ENCODE measurements around the gene NPIPA8.
"Not testable (repeated sequence)": the region's sequence is repeated elsewhere in the genome, so short reads cannot be mapped to it uniquely, and the experiment has no call there.

Gene NPIPA8

DNA sequence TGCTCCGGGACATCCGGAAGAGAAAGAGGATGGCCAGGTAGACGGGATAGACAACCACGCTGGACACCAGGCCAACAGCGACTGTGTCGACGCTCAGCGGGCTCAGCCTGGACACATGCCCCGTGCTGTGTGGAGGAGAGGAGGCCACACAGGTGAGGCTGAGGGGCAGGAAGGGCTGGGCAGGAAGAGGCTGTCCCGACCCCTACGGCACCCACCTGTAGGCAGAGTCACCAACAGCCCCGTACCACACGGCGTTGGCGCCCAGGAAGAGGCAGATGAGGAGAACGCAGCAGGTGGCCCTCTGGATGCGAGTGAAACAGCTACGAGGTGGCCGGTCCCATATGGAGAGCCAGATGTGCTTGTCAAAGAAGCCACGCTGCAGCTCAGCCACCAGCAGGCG lies at the start of gene NPIPA8:
TSS of gene NPIPA8 (minus strand) at position 101 of the 400 bp plus-strand sequence. CDS start 4,074 bp downstream, outside the sequence.
- not testable (repeated sequence) for DNase-seq (ENCODE audit: low spot score)

DNA sequence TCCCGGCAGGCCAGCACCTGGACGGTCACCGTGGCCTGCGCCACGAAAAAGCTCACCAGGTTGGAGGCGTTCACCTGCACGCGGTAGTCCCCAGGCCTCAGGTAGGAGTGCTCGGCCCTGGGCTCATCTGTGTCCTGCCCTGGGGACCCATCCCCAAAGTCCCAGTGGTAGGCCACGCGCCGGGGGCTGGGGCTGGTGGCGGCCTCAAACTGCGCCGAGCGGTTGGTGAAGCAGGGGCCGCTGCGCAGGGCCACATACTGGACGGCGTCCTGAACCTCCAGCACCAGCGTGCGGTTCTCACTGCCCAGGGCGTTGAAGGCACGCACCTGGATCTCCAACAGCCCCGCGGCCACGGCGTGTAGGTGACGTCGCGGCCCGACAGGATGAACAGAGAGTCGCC lies 48.7 kb upstream of the NPIPA8 start:
- not testable (repeated sequence) for DNase-seq (ENCODE audit: low spot score)

DNA sequence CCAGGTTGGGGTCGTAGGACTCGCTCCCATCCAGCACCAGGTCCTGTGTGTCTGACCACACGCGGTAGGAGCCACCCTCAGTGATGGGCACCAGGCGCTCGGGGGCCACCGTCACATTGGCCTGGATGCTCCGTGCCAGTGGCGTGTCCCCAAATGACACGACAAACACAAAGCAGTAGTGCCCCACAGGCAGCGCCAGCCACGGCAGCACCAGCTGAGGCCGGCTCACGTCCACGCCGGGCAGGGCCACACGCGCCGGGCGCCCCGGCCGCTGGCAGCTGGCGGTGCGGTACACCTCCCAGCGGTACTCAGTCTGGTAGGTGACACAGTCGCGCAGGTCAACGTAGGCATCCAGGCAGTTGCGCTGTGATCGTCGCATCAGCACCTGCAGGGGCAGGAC lies 48.3 kb upstream of the NPIPA8 start:
- not testable (repeated sequence) for DNase-seq (ENCODE audit: low spot score)

DNA sequence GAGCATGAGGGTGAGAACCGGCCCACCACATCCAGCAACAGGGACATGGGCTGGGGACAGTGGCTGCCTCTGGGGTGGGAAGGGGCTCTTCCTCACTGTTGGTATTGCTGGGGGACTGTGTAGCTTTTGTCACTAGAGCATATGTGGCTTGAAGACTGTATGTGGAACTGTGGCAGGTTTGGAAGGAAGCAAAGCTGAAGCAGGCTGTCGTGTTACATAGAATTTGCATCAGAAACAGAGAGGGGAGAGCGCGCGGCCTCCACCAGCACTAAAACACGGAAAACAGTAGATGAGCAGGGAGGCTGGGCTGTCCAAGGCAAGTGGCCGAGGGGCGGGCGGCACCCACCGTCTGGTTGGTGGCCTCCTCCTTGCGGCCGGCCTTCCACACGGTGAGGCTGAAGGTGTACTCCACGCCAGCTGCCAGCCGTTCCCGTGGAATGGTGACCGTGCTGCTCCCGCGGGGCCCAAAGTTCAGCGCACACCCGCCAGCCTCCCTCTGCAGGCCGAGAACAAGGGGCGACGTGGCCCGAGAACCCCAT lies 47.6 kb upstream of the NPIPA8 start:
- DNase-seq (ENCODE audit: low spot score): not testable (repeated sequence)

DNA sequence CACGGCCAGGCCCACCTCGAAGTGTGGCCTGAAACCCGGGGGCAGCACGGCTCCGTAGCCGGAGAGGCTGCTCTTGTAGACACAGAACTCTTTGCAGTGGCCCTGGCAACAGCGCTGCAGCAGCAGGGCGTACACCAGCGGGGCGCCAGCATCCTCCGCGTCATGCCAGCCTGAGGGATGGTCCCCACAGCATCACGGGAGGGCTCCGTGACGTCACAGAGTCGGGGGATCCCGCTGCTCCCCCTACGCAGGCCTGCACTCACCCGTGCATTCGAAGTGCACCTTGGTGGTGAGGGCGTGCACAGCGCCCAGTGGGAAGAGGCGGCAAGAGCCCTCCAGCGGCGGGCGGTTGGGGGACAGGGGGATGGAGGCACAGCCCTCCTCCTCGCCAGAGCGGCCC lies 46.2 kb upstream of the NPIPA8 start:
- not testable (repeated sequence) for DNase-seq (ENCODE audit: low spot score)

DNA sequence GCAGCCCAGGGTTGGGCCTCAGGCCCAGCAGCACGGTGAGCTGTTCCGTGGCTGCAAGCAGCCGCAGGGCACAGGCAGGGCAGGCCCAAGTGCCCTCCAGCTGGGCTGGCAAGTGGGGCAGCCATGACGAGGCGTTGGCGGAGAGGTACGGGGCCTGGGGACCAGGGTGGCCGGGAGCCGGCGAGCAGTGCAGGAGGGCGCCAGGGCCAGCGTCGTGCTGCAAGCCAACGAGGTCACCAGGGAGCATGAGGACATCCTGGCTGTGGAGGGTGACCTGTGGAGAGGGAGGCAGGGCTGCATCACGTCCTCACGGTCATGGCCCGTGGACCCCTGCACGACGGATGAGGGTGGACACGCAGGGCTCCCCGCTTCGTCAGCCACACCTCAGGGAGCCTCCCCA lies 11.2 kb upstream of the NPIPA8 start:
- DNase-seq (ENCODE audit: low spot score): not testable (repeated sequence)

DNA sequence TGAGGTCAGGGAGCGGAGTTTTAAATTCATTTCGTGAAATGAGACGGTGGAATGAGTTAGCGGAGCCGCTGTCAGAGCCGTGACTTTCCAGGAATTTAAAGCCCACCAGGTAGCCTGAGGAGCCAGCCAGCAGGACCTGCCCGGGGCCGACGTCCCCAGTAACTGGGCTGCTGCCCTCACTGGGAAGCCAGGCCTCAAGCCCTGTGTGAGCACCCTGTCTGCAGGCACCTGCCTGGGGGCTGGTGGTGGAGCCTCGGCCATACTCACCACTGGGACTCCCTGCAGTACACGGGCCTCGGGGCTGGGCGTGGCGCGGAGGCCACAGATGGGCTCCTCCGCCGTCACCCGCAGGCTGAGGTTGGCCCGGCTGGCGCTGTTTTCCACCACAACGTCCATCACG lies 10.5 kb upstream of the NPIPA8 start:
- not testable (repeated sequence) for DNase-seq (ENCODE audit: low spot score)

DNA sequence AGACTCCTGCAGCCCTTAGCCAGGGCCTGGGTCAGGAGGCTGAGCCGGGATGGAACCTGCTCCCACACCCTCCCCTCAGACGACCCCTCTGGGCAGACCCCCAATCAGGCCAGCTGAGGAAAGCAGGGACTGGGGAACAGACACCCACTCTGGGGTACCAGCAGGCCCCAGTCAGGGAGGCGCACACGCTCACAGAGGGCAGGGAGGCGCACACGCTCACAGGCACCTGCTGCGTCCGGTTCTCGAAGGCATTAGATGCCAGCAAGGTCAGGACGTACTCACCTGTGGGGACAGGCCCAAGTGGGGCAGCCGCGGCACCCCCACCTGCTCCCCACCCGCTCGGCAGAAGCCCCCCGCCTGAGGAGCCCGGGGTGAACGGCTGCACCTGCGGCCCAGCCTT lies 8.1 kb upstream of the NPIPA8 start:
- DNase-seq (ENCODE audit: low spot score): not testable (repeated sequence)

DNA sequence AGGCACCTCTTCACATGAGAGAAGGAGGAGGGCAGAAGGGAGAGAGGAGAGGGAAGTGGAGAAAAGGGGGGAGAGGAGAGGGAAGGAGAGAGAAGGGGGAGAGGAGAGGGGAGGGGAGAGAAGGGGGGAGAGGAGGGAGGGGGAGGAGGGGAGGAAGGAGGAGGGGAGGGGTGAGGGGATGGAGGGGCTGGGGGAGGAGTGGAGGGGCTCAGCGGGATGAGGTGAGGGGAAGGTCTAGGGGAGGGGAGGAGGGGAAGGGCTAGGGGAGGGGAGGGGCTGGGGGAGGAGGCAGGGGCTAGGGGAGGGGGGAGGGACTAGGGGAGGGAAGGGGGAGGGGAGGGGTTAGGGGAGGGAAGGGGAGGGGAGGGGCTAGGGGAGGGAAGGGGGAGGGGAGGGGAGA lies 5.5 kb upstream of the NPIPA8 start:
- not testable (repeated sequence) for DNase-seq (ENCODE audit: low spot score)

DNA sequence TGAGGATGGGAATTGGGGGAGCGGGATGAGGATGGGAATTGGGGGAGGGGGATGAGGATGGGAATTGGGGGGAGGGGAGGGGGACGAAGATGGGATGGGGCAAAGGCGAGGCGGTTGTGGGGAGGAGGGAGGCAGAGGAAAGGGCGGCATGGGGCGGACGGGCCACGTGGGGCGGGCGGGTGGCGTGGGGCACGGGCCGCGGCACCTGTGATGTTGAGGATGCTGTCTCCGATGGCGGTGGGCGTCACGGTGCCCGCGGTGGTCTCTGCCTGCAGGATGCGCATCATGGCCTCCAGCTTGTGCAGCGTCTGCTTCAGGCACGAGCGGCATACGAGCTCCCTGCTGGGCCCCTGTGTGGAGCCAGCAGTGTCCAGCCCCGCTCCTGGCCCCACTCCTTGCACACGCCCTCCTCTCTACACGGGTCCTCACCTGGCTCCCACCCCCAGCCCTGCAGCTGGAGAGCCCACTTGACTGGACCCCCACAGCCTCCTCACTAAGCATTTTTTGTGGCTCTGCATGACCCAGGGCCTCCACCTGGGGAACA lies 5.0 kb upstream of the NPIPA8 start:
- DNase-seq (ENCODE audit: low spot score): not testable (repeated sequence)

DNA sequence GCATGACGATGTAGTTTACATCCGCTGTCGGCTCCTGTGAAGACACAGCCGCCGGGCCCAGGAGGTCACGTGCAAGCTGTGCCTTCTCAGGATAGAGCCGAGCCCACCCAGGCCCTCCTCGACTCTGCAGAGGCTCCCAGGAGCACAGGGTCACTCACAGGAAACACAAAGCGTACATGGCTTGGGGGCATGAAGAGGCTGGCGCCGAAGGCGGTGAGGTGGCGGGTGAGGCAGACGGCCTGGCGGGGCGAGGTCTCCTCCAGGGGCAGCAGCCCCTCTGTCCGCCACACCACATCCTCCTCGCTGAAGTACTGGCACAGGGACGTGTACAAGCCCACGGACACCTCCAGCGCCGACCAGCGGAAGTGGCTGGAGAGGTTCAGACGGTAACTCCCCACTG lies 2.7 kb upstream of the NPIPA8 start:
- DNase-seq (ENCODE audit: low spot score): not testable (repeated sequence)

DNA sequence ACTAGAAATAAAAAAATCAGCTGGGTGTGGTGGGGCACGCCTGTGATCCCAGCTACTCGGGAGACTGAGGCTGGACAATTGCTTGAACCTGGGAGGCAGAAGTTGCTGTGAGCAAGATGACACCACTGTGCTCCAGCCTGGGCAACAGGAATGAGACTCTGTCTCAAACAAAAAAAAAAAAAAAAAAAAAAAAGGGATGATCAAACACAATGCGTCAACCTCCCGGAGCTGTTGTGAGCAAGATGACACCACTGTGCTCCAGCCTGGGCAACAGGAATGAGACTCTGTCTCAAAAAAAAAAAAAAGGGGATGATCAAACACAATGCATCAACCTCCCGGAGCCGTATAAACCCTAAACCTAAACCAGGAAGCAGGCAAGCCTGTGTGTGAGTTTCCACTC lies 24.7 kb downstream of the NPIPA8 start:
- DNase-seq (ENCODE audit: low spot score): not testable (repeated sequence)

DNA sequence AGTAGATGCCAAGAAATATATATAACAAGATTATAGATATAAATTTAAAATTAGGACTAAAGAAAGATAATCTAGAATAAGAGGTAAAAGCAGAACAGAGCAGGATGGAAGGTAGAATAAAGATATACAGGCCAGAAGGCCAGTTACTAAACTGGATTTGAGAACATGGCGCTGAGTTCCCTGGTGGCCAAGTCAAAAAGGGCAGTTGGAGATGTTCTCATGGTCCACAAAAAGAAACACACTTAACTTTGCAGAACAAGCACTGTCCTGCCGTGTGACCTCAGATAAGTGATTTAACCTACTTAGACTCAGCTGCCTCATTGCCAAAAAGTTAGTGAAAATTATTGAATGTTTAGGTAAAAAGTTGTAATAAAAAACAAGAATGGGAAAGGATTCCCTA lies 27.4 kb downstream of the NPIPA8 start:
- not testable (repeated sequence) for DNase-seq (ENCODE audit: low spot score)

DNA sequence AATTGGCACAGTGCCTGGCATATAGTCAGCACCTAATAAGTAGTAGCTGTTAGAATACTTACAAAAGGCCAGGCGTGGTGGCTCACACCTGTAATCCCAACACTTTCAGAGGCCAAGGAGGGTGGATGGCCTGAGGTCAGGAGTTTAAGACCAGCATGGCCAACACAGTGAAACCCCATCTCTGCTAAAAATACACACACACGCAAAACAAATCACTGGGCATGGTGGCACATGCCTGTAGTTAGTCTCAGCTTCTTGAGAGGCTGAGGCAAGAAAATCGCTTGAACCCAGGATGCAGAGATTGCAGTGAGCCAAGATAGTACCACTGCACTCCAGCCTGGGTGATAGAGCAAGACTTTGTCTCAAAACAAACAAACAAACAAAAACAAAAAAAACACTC lies 29.3 kb downstream of the NPIPA8 start:
- DNase-seq (ENCODE audit: low spot score): not testable (repeated sequence)

DNA sequence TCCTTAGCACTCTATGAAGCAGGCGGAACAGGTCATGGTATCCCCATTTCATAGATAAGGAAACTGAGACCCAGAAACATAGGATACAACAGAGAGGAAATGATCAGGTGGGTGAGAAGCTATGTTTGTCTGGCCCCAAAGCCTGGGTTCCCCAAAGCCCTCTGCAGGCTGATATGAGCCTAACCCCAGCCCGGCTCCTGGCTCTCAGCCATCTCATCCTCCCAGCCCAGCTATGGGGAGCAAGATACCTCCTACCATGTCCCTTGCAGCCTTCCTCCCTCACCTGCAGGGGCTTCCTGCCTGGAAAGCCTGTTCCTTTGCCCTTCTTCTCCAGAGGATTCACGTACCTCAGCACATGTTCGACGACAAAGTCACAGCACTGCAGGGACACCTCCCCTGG lies 30.5 kb downstream of the NPIPA8 start:
- not testable (repeated sequence) for DNase-seq (ENCODE audit: low spot score)

DNA sequence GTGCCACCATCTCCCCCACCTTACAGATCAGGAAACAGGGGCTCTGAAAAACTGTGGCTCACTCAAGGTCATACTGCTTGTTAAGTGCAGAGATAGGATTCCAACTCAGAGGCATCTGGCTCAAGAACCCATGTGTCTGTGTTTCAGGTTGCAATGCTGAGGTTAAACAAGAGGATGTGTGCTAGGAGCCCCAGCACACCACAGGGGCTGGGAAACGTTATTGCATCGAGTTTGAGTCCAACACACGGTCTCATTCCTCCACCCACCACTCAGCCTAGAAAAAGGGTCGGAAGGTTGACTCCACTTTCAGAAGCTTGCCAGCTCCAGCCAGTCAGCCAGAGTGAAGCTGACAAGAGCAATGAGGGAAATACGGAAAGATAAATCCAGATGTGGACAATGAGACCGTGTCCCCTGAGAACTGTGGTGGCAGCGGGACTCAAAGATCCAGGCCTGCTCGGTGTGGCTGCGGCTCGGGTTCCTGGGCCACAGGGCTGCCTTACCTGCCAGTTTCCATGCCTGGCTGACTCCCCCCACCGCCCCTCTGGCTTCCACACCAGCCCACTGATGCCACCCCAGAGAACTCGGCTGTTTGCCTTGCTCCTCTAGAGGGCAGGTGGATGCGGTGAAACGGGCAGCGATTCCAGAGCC lies 33.4 kb downstream of the NPIPA8 start:
- not testable (repeated sequence) for DNase-seq (ENCODE audit: low spot score)

DNA sequence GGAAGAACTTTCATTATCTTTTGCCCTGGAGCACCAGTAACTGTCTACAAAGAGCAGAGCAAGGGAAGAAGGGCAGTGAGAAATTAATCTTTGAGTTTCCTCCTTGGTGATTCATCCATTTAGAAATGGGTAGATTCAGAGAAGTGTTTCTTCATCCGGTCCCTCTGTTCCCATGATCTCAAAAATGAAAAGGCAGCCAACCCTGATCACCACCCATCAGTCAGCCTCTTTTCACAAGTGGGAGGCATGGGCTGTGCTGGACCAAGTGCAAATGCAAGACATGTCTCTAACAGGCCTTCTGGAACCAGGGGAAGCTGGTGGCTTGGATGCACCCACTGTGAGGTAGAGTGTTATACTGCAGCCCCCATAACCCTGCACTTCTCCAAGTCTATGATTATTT lies 38.8 kb downstream of the NPIPA8 start:
- not testable (repeated sequence) for DNase-seq (ENCODE audit: low spot score)

DNA sequence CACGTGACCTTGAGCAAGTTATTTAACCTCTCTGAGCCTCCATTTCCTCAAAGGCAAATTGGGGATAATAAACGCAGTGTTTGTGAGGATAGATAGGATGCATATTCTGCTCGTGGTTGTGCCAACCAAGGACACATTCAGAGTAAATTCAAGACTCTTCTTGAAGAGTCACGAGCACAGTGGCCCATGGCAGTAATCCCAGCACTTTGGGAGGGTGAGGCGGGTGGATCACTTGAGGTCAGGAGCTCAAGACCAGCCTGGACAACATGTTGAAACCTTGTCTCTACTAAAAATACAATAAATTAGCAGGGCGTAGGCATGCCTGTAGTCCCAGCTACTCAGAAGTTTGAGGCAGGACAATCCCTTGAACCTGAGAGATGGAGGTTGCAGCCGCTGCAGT lies 39.6 kb downstream of the NPIPA8 start:
- not testable (repeated sequence) for DNase-seq (ENCODE audit: low spot score)

DNA sequence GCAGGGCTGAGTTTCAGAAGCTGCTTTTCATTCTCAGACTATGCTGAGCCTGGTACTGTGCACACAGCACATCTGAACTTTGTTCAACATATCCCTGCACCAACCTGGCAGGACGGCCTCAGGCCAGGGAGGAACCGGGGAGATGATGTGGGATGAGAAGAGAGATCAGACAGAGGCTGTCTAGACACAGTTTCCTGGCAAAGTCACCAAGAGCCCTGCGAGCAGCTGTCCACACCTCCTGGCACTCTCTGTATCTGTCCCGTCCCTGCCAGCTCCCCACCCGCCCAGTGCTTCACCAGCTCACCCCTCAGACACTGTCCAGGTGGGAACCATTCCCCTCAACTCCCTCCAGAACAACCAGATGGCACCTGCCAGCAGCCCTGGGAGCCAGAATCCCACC lies 42.2 kb downstream of the NPIPA8 start:
- DNase-seq (ENCODE audit: low spot score): not testable (repeated sequence)

DNA sequence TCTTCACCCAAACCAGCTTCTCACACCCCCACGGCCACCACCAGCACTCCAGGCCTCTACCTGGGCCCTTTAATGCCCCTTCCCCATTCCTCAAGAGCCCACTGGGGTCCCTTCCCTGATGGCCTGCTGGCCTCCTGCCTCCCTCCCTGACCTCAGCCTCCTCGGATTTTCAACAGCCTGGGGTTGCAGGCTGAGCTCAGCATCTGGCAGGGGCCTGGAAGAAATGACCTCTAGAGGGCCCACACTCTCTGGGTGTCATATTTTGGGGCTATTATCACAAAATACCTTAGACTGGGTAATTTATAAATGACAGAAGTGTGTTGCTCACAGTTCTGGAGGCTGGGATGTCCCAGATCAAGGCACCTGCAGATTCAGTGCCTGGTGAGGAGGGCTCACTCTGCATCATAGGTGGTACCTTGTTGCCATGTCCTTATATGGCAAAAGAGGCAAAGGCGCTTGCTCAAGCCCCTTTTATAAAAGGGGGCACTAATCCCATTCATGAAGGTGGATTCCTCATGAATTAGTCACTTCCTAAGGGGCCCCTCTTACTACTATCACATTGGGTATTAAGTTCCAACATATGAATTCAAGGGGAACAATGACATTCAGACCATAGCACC lies 43.1 kb downstream of the NPIPA8 start:
- DNase-seq (ENCODE audit: low spot score): not testable (repeated sequence)

DNA sequence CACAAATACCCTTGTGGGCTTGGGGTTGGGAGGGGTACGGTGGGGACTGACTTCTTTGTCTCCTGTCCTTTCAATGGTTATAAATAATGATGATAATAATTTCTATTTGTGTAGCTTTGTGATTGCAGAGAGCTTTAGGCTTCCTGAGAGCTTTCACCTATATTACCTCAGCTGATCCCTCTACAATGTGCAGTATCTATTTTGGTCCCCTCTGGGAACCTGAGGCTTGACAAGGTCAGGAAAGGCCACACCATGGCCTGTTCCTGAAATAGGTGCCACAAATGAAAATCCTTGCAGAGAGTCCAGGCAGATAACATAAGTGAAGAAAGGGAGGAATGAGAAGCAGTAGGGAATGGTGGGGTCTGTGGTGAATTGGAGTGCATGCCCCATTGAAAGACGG lies 45.6 kb downstream of the NPIPA8 start:
- DNase-seq (ENCODE audit: low spot score): not testable (repeated sequence)

DNA sequence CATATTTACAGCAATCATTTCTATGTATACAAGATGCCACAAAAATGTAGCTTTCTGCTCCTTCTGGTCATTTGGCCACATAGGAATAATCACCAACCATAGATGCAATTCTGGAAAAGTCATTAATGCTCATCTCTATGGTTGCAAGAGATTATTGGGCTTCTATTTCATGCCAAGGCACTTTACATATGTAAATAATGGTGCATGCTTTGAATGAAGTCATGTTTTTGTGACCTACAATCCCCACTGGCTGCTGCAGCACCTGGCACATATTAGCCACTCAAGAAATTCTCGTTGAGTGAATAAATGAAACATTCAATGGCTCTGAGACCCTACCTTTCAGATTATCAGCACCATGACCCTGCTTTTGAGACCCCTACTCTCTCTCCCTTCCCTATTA lies 50.2 kb downstream of the NPIPA8 start:
- DNase-seq (ENCODE audit: low spot score): not testable (repeated sequence)

DNA sequence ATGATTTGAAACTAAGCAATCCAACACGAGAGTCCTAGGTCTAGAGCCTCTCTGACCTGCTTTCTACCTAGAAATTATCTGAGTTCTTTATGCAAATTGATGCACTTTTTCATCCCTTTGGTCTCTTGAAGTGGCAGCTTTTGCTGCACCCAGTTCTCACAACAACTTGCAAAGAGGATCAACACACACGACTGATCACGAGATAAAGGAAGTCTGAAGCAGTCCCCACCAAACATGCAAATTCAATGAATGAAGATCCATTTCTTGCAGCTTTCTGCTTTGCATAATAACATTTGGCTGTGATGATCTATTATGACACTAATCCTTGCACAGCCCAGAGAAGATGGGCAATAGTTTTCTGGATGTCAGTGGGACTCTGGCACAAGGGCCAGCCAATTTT lies 56.2 kb downstream of the NPIPA8 start:
- DNase-seq (ENCODE audit: low spot score): not testable (repeated sequence)
